NCI-H1092 (cell line): ENCODE measurements around the gene TBC1D1.
A peak's percentile ranks its signal among the peaks of the same experiment; 100 is the strongest.

Experiments used
- DNase-seq: peaks from one replicate; lab custom pipeline; 2025; lab: John Stamatoyannopoulos, UW

The TBC1D1 gene

GRCh38 chr4:38174801-38175200 lies 283.9 kb downstream of the TBC1D1 start:
- no peak for DNase-seq

- no peak for DNase-seq
Measured at GRCh38 chr4:38176165-38176564, 285.3 kb downstream of the TBC1D1 start.

GRCh38 chr4:38177035-38177546 lies 286.2 kb downstream of the TBC1D1 start:
- DNase-seq, result no peak

DNA sequence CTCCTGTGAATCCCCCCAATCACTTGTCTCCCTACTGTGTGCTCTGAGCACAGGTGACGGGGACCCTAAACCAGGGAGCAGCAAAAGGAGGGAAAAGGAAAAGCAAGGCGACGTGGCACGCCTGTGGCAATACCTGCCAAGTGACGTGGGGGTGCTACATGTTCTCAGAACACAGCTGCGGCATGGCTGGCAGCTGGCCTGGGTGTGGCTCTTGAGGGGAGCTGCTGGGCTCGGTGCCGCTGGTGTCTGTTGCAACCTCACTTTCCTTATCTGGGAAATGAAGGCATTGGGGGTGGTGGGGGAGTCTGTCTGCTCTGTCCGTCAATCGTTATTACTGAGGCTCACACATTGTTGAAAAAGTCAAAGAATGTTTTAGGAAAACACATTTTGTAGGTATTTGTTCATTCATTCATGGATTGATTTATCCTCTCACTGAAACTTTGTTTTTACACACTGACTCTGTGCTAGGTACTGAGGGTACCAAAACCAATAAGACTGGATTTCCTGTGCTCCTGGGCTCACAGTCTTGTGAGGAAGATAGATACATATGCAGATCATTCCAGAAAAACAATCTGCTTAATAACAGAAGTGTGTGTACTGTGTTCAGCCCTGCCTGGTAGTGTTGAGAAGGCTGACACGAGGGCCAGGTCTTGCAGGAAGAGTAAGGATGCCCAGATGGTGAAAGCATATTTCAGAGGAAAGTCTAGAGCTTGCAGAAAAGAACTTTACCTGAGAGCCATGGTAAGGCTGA lies 286.9 kb downstream of the TBC1D1 start:
- DNase-seq, result peak; percentile 31

GRCh38 chr4:38178392-38178995 lies 287.6 kb downstream of the TBC1D1 start:
- DNase-seq, result no peak

DNA sequence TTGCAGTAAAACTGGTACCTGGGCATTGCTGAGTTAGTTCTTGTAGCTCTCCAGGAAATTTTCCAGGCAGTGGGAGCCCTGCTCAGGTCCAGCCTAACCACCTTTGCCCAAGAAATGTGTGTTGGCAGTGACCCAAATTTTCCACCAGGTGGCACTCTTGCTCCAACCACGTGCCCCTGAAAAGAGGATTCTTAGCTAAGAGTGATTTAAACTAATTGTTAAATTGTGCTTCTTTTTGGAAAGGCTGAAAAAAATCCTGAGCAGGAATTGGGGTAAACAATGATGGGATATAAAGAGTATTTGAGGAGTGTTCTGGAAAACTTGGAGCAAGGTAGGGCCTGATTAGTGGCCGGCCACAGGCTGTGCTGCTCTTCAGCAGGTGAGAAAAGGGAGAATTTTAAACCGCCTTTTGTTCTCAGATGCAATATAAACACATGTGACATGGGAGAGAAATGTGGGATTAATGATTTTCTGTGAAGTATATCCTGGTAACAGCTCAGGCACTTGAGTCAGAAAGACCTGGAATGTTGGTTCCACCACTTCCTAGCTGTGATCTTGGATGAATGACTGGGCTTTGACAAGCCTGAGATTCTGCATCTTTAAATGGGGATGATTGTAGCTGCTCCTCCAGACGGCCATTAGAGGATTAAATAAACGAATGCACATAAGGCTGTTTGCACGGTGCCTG lies 288.9 kb downstream of the TBC1D1 start:
- peak; percentile 24 for DNase-seq

DNA sequence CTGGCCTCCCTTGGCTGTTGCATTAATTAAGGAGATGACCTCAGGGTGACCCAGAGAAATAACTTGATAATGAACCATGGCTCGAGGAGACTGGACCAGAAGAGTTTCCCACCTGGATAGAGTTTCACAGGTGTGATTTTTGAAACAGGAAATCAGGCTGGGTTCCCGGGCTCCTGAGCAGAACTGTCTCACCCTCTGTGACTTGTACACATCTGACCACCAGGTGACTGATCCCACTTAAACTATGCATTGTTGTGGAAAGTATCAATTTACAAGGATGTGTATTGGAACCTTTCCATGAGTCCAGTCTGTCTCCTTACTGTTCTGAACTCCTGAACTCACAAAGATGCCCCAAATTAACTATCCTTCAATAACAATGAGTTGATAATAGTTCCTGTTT lies 289.6 kb downstream of the TBC1D1 start:
- no peak for DNase-seq

GRCh38 chr4:38181286-38181685 lies 290.4 kb downstream of the TBC1D1 start:
- no peak for DNase-seq

GRCh38 chr4:38182334-38182998 lies 291.6 kb downstream of the TBC1D1 start:
- no peak for DNase-seq

GRCh38 chr4:38184404-38184803 lies 293.5 kb downstream of the TBC1D1 start:
- no peak for DNase-seq

GRCh38 chr4:38185406-38186144 lies 294.7 kb downstream of the TBC1D1 start:
- DNase-seq, result no peak

- no peak for DNase-seq
Measured at GRCh38 chr4:38188136-38188535, 297.3 kb downstream of the TBC1D1 start.

DNA sequence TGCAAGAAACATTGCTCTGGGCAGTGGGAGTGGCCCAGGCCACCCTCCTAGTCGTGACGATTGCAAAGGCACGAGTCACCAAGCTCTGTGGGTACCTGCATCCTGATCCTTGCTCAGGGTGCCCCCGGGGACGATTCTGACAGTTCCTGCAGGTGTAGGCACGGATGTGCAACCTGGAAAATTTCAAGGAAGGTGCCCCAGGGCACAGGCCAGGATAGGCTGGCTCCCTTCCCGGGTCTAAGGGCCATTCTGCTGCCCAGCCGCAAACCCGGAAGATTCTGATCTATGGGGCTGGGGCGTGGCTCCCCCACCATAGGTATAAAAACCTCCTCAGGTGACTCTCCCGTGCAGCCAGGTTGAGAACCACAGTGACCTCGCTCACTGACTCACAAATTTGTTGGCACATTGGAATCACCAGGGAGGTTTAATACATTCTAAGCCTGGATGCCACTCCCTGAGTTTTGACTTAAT lies 297.8 kb downstream of the TBC1D1 start:
- DNase-seq, result no peak
